ENCODE measurements around the gene LRRC63.
"Not testable (repeated sequence)": the region's sequence is repeated elsewhere in the genome, so short reads cannot be mapped to it uniquely, and the experiment has no call there.

Gene LRRC63

DNA sequence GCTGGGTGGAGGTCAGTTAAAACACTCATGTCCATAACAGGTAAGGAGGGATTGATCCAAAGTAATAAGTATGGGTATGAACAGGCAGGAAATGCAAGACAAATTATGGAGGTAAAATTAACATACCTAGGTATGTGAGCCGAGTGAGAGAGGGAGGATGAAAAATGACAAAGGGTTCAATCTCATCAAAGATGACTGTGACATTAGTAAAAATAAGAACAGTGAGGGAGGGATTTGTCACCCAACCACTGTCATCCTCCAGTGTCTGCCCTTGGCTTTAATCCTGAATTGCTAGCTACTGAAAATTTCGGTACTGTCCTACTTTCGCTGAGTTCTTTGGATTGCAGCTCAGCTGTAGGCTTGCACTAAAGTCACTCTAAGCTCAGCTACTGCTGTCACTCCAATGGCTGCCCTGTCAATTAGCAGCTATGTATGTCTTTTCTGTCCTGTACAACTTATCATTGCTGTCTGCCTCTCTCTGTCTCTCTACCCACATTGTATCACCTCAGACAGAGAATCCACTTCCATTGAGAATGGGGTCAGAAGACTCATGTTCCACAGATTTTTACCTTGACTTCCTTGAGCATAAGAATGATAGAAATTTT, 62.5 kb downstream of the LRRC63 start:
- no peak for FAIRE-seq

DNA sequence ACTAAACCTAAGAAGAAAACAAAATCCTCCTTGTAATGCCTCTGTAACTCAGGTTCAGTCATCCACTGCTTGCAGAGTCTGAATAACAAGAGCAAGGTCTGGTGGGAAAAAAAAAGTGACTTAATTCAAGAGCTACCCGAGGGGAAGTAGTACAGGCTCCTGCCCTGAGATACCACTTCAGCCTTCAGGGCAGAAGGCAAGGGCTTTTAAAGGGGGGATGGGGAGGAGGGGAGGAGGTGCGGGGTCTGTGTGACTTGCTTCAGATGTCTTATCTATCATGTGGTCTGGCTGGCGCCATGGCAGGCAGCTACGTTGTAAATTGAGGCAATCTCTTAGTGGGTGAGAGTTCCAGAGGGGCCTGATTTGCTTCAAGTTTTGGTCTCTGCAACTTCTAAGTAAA, 66.7 kb downstream of the LRRC63 start:
- no peak for FAIRE-seq

DNA sequence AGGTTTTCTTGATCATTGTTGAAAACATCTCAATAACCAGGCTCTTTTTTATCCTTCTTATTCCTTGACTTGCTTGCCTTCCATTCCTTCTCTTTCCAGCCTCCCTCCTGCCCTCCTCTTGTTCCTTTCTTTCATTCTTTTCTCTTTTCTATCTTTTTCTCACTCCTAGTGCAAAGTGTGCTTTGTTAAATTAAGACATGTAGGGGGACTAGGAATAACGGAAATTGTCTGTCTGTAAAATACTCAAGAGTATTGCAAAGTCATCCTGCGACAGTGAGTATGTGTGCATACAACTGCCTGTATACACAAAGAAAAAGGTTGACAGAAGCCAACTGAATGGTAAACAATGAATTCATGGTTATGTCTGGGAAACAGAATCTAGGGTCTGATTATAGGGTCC, 70.1 kb downstream of the LRRC63 start:
- no peak for FAIRE-seq

DNA sequence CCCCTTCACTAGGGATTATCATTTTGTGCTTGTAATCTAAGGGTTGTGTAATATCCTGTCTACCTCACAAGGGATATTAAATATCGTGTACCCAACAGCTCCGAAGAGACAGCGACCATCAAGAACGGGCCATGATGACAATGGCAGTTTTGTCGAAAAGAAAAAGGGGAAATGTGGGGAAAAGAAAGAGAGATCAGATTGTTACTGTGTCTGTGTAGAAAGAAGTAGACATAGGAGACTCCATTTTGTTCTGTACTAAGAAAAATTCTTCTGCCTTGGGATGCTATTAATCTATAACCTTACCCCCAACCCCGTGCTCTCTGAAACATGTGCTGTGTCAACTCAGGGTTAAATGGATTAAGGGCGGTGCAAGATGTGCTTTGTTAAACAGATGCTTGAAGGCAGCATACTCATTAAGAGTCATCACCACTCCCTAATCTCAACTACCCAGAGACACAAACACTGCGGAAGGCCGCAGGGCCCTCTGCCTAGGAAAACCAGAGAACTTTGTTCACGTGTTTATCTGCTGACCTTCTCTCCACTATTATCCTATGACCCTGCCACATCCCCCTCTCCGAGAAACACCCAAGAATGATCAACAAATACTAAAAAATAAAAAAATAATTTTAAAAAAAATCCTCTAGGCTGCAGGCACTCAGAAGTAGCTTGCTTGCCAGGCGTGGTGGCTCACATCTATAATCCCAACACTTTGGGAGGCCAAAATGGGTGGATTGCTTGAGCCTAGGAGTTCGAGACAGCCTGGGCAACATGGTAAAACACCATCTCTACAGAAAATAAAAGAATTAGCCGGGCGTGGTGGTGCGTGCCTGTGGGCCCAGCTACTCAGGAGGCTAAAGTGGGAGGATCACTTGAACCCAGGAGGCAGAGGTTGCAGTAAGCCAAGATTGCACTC, 72.4 kb downstream of the LRRC63 start:
- not testable (repeated sequence) for FAIRE-seq

DNA sequence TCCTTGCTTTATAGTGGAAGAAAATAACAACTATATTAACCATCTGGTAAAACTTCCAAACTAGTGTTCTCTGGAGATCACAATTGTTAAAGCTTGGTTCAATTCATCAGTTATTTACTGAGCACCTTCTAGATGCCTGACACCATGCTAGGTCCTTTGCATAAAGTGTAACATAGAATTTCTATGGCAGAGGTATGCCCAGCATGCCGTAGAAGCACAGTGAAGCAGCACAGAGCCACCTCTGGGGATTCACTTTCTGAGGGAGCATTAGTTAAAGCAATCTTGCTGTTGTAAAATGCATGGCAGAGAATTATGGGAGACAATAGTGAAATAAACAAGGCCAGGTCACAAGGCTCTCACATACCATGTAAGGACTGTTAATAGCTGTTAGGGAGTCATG, 75.2 kb downstream of the LRRC63 start:
- no peak for FAIRE-seq

DNA sequence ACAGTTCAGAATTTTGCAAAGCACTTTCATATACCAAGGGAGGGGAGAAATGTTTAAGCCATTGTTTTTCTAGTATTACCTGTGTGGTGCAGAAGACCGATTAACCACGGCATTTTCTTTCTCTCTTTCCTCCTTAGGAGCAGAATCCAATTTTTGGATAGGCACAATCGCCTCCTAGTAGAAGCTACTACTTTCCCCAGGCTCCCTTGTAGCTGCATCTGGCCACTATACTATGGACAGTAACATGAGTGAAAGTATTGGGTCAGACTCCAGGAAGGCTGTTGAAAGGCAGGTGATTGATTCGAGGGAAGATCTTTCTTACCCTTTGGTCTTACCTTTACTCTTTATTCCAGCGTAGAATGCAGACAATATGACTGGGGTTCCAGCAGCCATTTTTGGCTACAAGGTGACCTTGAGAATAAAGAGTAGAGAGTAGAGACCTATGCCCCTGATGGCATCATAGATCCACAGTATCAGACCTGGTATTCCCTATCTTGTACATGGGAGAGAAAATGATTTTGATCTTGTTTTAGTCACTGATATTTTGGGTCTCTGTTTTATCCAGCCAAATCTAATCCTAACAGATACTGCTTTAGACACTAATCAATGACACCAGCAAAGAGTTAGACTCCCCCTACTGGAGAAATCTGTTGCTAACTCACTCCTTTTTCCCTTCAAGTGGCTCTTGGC, 77.0 kb downstream of the LRRC63 start:
- no peak for FAIRE-seq

DNA sequence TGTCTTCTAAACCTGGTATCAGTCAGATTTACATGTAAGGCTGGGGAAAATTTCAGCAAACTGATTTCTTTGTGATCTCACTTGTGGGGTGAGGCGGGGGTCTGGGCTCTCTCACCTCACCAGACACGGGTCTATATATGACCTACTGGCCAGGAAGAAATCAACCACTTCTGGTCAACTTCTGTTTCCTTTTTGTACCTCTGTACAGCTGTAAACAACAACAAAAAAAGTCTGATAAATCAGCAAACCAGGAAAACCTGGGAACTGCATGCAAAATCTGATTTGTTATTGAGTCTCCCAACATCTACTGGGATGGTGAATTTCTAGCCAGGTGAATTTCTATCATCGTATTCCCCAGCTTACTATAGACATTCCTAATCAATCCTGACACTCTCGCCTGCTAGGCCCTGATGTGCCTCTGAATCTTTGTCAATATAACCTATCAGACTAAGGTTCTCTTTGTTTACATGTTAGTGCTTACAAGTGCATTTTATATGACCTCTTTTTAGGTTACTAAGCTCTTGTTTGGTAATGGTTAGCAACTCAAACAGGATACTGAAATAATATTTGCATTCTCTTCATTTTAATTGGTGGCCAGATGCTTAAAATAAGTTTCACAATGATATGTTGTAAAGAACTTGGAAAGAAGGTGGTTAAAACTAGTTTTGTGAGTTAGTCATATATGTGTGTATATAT, 77.7 kb downstream of the LRRC63 start:
- no peak for FAIRE-seq

DNA sequence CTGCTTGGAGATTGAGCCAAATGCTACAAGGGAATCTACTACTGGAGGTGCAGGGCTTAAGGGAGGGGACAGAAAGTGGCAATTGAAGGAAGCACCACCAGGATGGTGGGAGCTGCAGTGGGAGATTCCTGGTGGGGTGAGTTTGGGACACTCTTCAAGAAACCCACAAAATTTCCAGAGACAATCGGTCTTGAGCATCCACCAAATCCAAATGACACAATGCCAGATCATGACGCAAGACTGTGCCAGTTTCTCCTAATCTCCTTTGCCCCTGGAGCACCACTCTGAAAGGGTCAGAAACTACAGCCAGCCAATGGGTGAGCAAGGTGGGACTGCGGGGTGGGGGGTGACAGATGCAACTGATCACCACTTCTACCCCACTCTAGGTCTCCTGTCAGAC, 78.7 kb downstream of the LRRC63 start:
- FAIRE-seq: no peak

DNA sequence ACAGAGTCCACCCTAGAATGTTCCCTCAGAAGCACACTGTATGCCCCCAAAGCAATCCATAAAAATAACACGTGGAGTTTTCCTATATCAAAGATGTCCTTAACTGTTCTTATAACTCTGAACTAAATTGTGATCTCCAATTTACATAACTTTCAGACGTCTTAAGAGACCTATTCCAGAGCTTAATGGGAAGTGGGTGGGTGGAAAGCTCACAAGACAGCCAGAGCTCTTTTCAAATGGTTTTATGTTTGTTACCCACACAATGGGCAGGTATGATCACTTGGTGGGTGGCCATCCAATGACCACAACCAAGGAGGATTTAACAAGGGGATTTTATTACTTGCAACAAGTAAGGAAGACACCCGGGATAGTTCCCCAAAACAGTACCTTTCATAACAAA, 81.7 kb downstream of the LRRC63 start:
- no peak for FAIRE-seq

DNA sequence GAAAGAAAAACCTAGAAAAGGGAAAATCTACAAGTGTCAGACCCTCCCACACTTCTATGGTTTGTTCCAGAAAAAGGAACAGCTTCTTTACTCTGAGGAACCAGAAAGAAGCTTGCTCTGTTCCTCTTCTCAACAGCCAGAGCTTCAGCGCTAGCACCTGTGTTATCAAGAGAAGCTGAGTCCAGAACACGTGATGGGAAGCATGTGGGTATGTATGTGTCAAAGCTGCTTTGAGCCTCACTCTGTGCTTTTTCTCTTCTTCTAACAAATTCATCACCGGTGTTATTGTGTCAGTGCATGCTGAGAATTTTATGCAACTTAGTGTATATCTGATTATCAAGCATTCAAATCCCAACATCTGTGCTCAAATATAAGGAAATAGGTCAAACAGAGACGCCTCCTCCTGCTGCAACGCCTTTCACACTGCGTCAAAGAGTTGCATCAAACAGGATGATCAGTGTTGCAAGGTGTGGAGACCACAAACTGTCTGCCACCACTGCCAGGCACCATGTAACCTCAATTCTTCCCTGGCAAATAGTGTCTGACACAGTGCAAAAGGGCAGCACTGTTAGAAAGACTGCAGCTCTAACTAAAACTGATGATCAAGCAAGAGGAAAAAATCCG, 83.9 kb downstream of the LRRC63 start:
- no peak for FAIRE-seq

DNA sequence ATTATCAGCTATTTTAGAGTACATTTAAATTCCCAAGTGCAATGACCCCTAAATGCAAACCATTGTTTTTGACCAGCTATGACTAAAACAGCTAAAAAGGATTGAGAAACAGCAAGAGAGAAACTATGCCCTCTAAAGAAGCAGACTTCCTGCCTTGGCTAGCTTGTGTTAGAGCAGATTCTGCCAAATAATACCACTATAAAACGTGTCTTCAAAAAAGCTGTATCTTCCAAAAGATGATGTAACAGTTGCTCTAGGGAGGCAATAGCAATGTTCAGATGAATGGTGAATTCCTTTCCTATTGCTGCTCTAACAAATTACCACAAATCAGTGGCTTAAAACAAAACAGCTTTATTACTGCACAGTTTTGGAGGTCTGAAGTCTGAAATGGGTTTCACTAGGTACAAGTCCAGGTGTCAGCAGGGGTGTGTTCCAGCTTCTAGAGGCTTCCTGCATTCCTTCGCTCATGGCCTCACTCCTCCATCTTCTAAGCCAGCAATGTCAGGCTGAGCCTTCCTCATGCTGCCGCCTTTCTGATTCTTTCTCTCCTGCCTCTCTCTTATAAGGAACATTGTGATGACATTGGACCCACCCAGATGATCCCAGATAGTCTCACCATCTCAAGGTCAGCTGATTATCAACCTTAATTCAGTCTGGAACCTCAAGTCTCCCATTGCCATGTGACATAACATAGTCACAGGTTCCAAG, 84.5 kb downstream of the LRRC63 start:
- no peak for FAIRE-seq

DNA sequence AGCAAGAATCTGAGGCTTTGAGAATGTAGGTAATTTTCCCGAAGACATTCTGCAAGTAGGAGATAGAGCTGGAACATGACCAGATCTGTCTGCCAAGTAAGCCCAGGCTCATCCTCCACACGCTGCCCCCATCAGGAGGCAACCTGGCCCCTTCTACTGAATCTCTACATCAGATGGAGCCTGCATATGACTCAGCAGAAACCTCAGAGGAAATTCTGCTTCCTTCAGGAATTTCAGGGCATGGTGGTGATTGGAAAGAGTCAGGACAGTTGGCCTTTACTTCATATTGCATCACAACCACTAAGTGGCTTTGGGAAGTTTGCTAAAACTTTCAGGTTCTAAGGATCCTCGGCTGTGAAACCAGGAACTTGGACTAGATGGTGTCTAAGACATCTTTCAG, 85.2 kb downstream of the LRRC63 start:
- no peak for FAIRE-seq

DNA sequence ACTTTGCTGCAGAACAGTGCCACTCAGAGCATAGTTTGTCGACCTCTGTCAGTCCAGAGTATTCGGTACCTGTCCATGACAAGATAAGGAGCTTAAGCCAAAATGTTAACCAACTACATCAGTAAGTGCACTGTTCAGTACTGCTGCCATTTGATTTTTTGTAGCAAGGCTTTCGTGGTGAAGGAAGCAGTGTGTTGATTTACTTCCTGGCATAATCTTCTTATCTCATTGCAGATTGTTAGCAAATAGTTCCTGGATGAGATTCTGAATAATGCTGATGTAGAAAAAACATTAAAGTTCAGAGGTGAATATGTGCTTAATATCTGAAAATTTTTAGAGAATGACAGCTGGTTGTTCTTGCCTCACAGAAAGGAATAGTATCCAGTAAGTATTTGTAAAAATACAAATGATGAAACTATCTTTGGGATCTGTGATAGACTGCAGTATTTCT, 85.7 kb downstream of the LRRC63 start:
- FAIRE-seq: no peak

DNA sequence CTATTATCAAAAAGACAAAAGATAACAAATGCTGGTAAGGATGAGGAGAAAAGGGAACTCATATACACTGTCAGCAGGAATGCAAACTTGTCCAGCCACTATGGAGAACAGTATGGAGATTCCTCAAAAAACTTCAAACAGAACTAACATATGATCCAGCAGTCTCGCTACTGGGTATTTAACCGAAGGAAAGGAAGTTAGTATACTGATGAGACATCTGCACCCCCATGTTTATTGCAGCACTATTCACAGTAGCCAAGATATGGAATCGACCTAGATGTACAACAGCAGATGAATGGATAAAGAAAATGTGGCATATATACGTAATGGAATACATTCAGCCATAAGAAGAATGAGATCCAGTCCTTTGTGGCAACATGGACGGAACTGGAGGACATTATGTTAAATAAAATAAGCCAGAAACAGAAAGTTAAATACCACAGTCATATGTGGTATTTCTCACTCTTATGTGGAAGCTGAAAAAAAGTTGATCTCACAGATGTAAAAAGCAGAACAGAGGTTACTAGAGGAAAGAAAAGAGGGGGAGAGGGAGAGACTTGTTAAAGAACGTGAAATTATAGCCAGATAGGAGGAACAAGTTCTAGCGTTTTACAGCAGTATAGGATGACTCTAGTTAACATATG, 92.1 kb downstream of the LRRC63 start:
- FAIRE-seq: no peak

DNA sequence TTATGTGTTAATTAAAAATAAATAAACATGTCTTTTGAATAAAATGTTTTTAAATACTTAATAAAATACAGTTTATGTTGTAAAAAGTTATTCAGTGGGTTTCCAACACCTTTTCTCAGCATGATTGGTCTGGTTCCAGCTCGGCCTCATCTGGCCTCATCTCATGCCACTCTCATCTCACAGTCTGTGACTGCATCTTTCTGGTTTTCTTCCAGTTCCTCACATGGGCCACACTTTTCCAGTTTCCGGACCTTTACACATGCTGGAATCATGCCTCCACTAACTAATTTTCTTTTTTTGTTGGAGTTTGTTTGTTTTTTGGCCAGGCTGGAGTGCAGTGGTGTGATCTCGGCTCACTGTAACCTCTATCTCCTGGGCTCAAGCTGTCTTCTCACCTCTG, 92.8 kb downstream of the LRRC63 start:
- FAIRE-seq: no peak

DNA sequence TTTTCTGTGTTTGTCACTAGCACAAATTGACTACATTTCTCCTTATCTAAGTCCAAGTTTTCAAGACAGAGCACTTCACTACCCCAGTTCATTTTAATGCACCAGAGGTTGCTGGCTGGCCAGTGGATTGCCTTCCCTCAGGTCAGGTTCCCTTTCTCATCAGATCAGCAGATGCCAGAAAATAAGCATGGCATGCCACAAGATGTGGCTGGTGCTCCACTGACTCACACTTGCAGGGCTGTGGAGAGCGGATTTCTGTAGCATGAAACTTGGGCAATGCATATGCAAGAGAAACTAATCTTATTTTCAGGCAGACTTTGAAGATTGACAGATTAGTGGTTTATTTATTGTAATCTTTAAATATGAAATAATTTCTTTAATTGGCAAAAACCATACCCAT, 95.8 kb downstream of the LRRC63 start:
- FAIRE-seq: no peak

DNA sequence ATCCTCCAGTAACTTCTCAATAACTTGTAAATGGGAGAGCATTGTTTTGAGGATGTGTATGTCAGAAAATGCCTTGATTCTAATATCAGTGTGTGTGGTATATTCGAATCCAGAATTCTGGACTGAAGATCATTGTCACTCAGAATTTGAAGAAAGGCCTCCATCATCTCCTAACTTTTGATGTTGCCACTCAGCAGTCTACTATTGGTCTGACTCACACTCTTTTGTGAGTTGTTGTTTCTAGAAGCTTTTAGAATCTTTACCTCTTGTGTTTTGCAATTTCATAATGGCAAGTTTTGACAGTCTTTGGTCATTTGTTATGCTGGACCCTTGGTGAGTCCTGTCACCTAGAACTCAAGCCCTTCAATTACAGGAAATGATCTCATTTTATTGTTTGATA, 98.3 kb downstream of the LRRC63 start:
- no peak for FAIRE-seq

DNA sequence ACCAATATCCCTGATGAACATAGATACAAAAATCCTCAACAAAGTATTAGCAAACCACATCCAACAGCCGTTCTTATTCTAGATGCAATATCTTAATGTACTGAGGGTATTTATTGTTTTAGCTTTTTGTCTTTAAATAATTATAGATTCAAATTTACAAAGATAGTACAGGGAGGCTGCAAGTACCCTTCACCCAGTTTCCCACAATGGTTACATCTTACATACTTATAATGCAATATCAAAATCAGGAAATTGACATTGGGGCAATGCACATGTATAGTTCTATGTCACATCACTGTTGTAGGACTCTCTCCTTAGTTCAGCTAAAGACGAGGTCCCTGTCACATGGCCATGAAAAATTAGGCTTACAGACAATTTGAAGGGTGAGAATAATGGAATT, 99.5 kb downstream of the LRRC63 start:
- FAIRE-seq: no peak

DNA sequence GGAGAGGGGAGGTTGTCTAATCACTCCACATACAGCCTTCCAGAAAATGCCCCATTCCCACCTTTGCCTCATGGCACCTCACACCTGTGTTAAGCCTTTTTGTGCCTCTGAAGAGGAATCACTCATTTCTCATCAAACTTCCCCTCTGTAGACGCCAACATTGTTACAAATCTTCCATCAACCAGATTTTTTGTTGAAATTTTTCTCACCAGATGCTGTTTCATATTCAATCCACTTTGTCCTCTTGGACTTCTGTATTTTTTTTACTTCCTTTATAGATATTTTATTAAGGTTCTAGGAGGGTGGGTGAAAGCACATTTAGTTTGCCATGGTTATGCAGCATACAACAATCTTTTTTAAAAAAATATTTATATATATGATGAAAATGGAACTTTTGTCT, 101.3 kb downstream of the LRRC63 start:
- FAIRE-seq: no peak

DNA sequence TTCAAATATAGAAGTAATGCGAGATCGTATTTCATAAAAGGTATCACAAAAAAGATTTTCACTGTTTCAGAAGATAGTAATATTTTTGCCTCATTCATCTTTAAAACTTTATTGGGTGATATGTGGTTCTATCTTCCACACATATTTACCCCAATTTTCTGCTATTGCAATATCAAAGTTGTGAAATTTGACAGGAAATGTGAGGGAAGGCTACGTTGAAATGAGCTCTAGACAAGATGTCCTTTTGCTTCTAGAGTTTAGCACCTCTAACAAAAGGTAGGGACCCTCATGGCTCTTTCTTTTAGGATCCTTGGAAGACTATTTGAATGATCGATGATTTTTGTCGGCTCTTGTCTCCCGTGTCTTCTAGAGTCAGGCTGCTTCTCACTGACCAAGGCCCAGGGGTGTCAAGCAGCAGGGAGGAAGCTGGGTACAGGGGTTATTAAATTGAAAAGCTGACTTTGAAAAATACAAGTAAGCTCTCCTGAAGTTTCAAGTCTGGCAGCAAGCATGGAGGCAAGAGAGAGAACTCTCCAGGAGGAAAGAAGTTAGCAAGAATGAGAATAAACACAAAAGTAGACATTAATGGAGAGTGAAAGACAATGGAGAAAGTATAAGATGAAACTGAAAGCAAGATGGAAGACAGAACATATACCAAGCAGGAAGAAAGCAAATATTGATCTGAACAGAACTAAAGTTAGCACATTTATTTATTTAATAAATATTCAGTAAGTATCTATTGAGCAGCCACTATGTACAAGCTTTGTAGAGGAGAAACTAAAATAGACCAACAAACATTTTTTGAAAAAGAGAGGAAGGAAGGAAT, 101.9 kb downstream of the LRRC63 start:
- no peak for FAIRE-seq

DNA sequence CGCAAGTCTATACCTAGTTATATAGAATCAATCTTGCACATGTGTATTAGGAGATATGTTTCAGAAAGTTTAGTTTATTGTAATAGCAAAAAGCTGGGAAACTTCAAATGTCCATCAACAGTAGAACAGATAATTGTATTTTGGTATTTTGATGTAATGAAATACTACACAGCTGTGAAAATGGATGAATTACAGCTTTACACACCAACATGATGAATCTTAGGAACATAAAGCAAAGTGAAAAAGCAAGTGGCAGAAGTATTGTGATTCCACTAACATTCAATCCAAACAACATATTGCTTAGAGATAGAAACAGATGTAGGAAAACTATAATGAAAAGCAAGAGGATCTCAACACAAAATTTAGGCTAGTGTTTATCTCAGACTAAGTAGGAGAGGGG, 102.9 kb downstream of the LRRC63 start:
- FAIRE-seq: no peak
